Measurements from ENCODE around the gene B4GALT3. TPM values are rescaled to one million over a fixed set of nuclear protein-coding genes. Genes with fewer than 3 reads are reported as not detected.

B4GALT3 gene
- total RNA-seq, 2 experiments from 2014 or later: 36.2 to 41.7 TPM

GRCh38 chr1:161158316-161159010 lies 18.8 kb downstream of the B4GALT3 start:
- Histone ChIP-seq H3K79me2 (ENCODE audit: insufficient read depth, low read depth, low read length) (peaks cover 13% of the 10 kb centered on the region; the same call in 1 of the 2 replicates), H3K4me1 (ENCODE audit: insufficient read depth, low read length, poor library complexity, severe bottlenecking) (peaks cover 25% of the 10 kb centered on the region), H3K4me3 (ENCODE audit: low read depth, low read length, poor library complexity, severe bottlenecking) (peak overlapping the region; percentile 82), H3K27ac (ENCODE audit: low read depth, low read length, poor library complexity, severe bottlenecking) (no peak overlapping the region), H4K20me1 (ENCODE audit: insufficient read depth, low read length) (no peaks in the 10 kb centered on the region), H3K9me3 (ENCODE audit: low read length) (no peaks in the 10 kb centered on the region), H2AFZ (ENCODE audit: low read length) (no peak overlapping the region), H3K36me3 (ENCODE audit: insufficient read depth, low read length) (peaks cover 28% of the 10 kb centered on the region; the same call in 1 of the 2 replicates), H3K4me2 (ENCODE audit: low read length) (peak overlapping the region; percentile 85), H3K9me2 (ENCODE audit: insufficient read depth, low read length) (no peaks in the 10 kb centered on the region)
- TSS peak; percentile 41 for BruUV-seq (replicated peaks)
- no peak for DNase-seq (ENCODE audit: low spot score)
- TF ChIP-seq CTCF (conservative IDR thresholded peaks at IDR 0.05; ENCODE audit: low read length) (no peak), EZH2phosphoT487 (IDR thresholded peaks at IDR 0.05; ENCODE audit: borderline replicate concordance, low read depth, low read length) (no peak)
- POLR2A ChIA-PET: interaction anchor here (0.5 to 1.6 kb wide), 7 partner anchors 8 to 230 kb away, joined by 3 to 6 read pairs (median 4); partner anchors contain the start of gene ARHGAP30
- CTCF ChIA-PET (ENCODE audit: unreplicated experiment): no interaction called here
- intact Hi-C loops (cut with micrococcal nuclease; ENCODE audit: unreplicated experiment): loop anchor here (5.0 kb wide), 1 partner anchor 161 kb away; no protein-coding TSS in a partner anchor

- Histone ChIP-seq H3K79me2 (ENCODE audit: insufficient read depth, low read depth, low read length) (peaks cover 13% of the 10 kb centered on the region; the same call in 1 of the 2 replicates), H3K4me1 (ENCODE audit: insufficient read depth, low read length, poor library complexity, severe bottlenecking) (peaks cover 30% of the 10 kb centered on the region), H3K36me3 (ENCODE audit: insufficient read depth, low read length) (peaks cover 22% of the 10 kb centered on the region; the same call in 1 of the 2 replicates), H4K20me1 (ENCODE audit: insufficient read depth, low read length) (no peaks in the 10 kb centered on the region), H2AFZ (ENCODE audit: low read length) (no peak overlapping the region), H3K9me3 (ENCODE audit: low read length) (no peaks in the 10 kb centered on the region), H3K9me2 (ENCODE audit: insufficient read depth, low read length) (no peaks in the 10 kb centered on the region), H3K4me3 (ENCODE audit: low read depth, low read length, poor library complexity, severe bottlenecking) (no peak overlapping the region), H3K4me2 (ENCODE audit: low read length) (no peak overlapping the region), H3K27ac (ENCODE audit: low read depth, low read length, poor library complexity, severe bottlenecking) (no peak overlapping the region)
- TF ChIP-seq CTCF (conservative IDR thresholded peaks at IDR 0.05; ENCODE audit: low read length) (peak; percentile 37; the same call in 1 of the 2 replicates), EZH2phosphoT487 (IDR thresholded peaks at IDR 0.05; ENCODE audit: borderline replicate concordance, low read depth, low read length) (no peak)
- CTCF ChIA-PET (ENCODE audit: unreplicated experiment): interaction anchor here (1.4 kb wide), 1 partner anchor 9 kb away, joined by 6 read pairs; the partner anchor contains the start of gene PPOX
- intact Hi-C loops (cut with micrococcal nuclease; ENCODE audit: unreplicated experiment): loop anchor here (5.0 kb wide), 1 partner anchor 161 kb away; no protein-coding TSS in a partner anchor
- DNase-seq (ENCODE audit: low spot score): no peak
- POLR2A ChIA-PET: interaction anchor here (0.9 to 1.6 kb wide), 5 partner anchors 8 to 88 kb away, joined by 3 to 6 read pairs (median 4); partner anchors contain the start of gene ARHGAP30
- no TSS peak for BruUV-seq (replicated peaks)
Measured at GRCh38 chr1:161157867-161158266, 19.4 kb downstream of the B4GALT3 start.

Data from OCI-LY7 (cell line).